Choroid plexus epithelial cell (primary cell): ENCODE data around the gene TMEM132D.
A peak's percentile ranks its signal among the peaks of the same experiment; 100 is the strongest.

Experiments
- DNase-seq: peaks from one replicate; pipeline ENCODE4 v3.0.0-alpha.2; 2010; ENCODE audit warnings: low read depth
- H3K4me3 ChIP-seq: 2 replicates; pipeline ENCODE4 v1.5.1; 2011; ENCODE audit warnings: low read depth, mild to moderate bottlenecking, control low read depth, low read length, moderate library complexity
- TF ChIP-seq, protein P1 (sequence below): conservative IDR thresholded peaks from 2 replicates; pipeline ENCODE4 v1.5.1; 2011; ENCODE audit warnings: low read depth, mild to moderate bottlenecking, control low read depth, inconsistent platforms, low read length, moderate library complexity

TMEM132D gene

DNA sequence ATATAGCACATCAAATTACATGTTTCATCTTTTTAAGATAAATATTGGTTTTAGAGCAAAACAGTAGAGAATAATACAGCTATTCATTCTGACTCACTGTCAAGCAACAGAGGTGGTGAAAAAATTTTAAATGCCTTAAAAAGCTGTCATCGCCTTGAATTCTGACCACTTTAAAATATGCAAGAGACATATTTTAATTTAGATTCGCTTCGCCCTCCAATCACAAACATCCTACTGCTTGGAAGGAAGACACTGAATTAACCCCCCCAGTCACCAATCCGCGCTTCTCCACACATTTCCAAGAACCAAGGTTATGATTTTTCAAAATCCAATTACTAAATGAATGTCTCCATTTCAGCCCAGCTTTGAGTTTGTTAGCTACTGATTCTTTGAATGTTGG lies 112.4 kb downstream of the TMEM132D start:
- H3K4me3 ChIP-seq, result no peak overlapping the region
- TF ChIP-seq, protein P1, sequence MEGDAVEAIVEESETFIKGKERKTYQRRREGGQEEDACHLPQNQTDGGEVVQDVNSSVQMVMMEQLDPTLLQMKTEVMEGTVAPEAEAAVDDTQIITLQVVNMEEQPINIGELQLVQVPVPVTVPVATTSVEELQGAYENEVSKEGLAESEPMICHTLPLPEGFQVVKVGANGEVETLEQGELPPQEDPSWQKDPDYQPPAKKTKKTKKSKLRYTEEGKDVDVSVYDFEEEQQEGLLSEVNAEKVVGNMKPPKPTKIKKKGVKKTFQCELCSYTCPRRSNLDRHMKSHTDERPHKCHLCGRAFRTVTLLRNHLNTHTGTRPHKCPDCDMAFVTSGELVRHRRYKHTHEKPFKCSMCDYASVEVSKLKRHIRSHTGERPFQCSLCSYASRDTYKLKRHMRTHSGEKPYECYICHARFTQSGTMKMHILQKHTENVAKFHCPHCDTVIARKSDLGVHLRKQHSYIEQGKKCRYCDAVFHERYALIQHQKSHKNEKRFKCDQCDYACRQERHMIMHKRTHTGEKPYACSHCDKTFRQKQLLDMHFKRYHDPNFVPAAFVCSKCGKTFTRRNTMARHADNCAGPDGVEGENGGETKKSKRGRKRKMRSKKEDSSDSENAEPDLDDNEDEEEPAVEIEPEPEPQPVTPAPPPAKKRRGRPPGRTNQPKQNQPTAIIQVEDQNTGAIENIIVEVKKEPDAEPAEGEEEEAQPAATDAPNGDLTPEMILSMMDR, result no peak
- DNase-seq, result no peak

- TF ChIP-seq, protein P1, result no peak
- no peak for DNase-seq
- H3K4me3 ChIP-seq, result no peak overlapping the region
These were observed 112.9 kb downstream of the TMEM132D start for GRCh38 chr12:129790930-129791329.

- TF ChIP-seq, protein P1, result no peak
- H3K4me3 ChIP-seq, result no peak overlapping the region
- no peak for DNase-seq
These were observed 113.5 kb downstream of the TMEM132D start for GRCh38 chr12:129790331-129790730.

DNA sequence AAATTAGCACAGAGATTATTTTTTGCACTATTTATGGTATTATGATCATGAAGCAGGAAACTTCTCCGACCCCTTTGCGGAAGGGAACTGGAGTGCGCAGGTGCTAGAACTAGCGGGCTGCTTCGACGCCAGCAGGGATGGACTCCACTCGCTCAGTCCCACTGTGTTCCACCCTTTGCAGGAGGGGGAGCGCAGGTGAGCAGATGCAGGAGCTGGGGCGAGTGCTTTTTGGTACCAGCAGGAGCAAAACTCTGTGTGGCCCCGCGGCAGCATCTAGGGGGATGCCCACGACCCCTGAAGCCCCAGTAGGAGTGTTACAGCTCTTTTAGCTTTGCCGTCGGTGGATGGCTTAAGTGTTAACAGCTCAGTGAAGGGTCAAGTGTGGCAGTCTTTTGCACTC lies 113.9 kb downstream of the TMEM132D start:
- TF ChIP-seq, protein P1, result no peak
- no peak overlapping the region for H3K4me3 ChIP-seq
- DNase-seq, result no peak

DNA sequence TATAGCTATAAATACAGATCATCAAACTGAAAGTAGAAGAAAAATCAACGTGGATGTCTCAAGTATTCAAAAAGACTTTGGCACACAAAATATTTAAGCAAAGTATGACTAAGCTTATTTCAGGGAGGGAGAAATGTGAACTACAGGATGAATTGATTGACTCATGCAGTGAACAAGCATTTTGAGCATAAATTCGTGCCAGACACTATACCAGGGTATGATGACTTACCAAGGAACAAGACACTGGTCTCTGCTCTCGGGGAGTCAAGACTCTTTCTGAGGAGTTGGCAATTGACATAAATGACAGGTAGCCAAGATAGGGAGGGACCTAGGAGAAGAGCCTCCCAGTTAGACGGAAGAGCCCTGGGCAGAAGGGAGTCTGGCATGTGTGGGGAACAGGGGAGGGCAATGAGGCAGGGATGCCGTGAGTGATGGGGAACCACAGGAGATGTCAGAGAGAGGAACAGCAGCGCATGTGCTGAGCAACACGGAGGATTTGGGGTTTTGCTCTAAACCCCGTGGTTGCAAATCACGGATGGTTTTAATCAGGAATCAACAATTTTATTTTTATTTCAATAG lies 115.2 kb downstream of the TMEM132D start:
- peak; percentile 59 for DNase-seq
- H3K4me3 ChIP-seq, result no peak overlapping the region
- TF ChIP-seq, protein P1, result no peak

DNA sequence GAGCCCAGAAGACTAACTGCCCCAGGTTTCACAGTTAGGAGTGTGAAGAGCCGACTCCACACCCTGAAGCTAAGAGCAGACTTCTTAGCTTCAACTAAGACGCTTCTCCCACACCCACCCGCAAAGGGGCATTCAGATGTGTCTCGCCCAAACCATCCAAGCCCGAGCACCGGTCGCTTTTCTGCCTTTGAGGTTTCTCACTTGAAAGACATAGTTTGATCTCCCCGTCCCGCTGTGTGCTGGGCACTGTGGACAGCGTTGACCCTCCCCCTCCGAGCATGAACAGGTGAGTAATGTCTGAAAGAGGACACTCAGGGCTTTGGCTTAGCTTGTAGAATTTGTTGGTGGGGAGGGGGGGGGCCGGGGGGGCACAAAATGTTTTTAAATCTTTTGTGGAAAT lies 123.8 kb downstream of the TMEM132D start:
- no peak overlapping the region for H3K4me3 ChIP-seq
- TF ChIP-seq, protein P1, result no peak
- no peak for DNase-seq

GRCh38 chr12:129779033-129779432 lies 124.8 kb downstream of the TMEM132D start:
- no peak for DNase-seq
- TF ChIP-seq, protein P1, result no peak
- H3K4me3 ChIP-seq, result no peak overlapping the region
